GM06990 (cell line): ENCODE results near the gene CYSRT1.

Source experiments
- DNase-seq: peaks from one replicate; pipeline ENCODE4 v3.0.0-alpha.2; 2011; ENCODE audit not compliant: insufficient read length; ENCODE audit errors: extremely low read depth
- H3K27me3 ChIP-seq: replicated peaks from 2 replicates; pipeline ENCODE4 v1.6.0; 2011; ENCODE audit warnings: low read length; ENCODE audit not compliant: control insufficient read depth, insufficient read depth
- H3K36me3 ChIP-seq: 2 replicates; pipeline ENCODE4 v1.5.1; 2011; ENCODE audit warnings: low read length; ENCODE audit not compliant: control insufficient read depth, insufficient read depth
- H3K4me3 ChIP-seq: replicated peaks from 2 replicates; pipeline ENCODE4 v1.5.1; 2011; ENCODE audit warnings: low read depth, mild to moderate bottlenecking, control low read depth, low read length
- TF ChIP-seq, protein P1 (sequence below): IDR thresholded peaks from 2 replicates; pipeline ENCODE4 v1.5.1; 2011; ENCODE audit warnings: low read length, control low read depth, mild to moderate bottlenecking, inconsistent platforms; ENCODE audit not compliant: insufficient read depth, poor library complexity, severe bottlenecking

Gene CYSRT1

DNA sequence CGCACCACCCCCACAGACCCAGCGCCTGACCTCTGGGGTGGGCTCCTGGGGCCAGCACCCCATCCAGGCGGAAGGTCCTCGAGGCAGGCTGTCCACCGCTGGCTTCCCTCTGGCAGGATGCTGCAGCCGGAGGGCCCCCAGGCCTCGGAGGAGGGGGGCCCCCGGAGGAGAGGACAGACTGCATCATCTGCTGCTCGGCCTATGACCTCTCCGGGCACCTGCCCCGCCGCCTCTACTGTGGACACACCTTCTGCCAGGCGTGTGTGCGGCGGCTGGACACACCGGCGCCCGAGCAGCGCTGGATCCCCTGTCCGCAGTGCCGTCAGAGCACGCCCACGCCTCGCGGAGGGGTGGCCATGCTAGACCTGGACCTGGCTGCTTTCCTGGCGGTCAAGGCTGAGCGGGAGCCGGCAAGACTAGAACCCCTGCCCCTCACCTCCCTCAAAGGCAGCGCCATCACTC lies 3.6 kb downstream of the CYSRT1 start:
- no peak overlapping the region for H3K4me3 ChIP-seq
- TF ChIP-seq, protein P1, sequence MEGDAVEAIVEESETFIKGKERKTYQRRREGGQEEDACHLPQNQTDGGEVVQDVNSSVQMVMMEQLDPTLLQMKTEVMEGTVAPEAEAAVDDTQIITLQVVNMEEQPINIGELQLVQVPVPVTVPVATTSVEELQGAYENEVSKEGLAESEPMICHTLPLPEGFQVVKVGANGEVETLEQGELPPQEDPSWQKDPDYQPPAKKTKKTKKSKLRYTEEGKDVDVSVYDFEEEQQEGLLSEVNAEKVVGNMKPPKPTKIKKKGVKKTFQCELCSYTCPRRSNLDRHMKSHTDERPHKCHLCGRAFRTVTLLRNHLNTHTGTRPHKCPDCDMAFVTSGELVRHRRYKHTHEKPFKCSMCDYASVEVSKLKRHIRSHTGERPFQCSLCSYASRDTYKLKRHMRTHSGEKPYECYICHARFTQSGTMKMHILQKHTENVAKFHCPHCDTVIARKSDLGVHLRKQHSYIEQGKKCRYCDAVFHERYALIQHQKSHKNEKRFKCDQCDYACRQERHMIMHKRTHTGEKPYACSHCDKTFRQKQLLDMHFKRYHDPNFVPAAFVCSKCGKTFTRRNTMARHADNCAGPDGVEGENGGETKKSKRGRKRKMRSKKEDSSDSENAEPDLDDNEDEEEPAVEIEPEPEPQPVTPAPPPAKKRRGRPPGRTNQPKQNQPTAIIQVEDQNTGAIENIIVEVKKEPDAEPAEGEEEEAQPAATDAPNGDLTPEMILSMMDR = no peak
- H3K36me3 ChIP-seq = no peaks in the 10 kb centered on the region
- no peaks in the 10 kb centered on the region; the same call in 1 of the 2 replicates for H3K27me3 ChIP-seq
- DNase-seq = no peak

GRCh38 chr9:137228968-137229896 lies 4.3 kb downstream of the CYSRT1 start:
- Histone ChIP-seq H3K36me3 (no peaks in the 10 kb centered on the region), H3K4me3 (no peak overlapping the region), H3K27me3 (no peaks in the 10 kb centered on the region; the same call in 1 of the 2 replicates)
- TF ChIP-seq, protein P1 = no peak
- DNase-seq = no peak

GRCh38 chr9:137229903-137230704 lies 5.1 kb downstream of the CYSRT1 start:
- H3K4me3 ChIP-seq = no peak overlapping the region
- H3K27me3 ChIP-seq = no peaks in the 10 kb centered on the region; the same call in 1 of the 2 replicates
- DNase-seq = no peak
- TF ChIP-seq, protein P1 = no peak
- H3K36me3 ChIP-seq = no peaks in the 10 kb centered on the region

DNA sequence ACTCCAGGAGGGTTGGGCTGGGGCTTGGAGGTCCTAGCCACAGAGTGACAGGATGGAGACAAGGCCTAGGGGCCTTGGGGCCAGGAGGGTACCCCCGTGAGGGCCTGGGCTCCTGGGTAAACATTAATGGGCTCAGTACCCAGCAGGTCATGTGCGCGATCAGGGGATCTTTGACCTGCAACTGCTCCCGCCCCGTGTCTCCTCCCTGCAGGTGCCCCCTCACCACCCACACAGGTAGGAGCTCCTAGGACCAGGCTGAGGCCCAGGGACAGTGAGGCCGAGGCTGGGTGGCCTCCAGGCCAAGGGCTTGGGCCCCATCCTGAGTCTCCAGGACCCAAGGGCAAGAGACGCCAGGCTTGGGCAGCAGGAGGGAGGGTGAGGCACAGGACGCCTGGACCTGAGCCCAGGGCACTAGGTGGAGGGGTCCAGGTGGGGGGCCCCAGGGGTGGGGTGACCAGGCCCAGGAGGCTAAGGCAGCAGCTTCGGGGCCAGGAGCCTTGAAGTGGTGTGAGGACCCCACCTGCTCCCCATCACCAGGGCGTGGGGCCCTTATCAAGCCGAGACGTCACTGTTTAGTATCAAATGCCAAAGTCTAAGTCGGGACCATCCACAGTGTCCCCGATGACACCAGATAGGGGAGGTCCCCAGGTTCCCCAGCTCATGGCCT lies 5.9 kb downstream of the CYSRT1 start, which contains the start of gene SLC34A3:
TSS of gene SLC34A3 (plus strand) at position 197 of the 667 bp plus-strand sequence. CDS start 802 bp downstream, outside the sequence.
- no peaks in the 10 kb centered on the region; the same call in 1 of the 2 replicates for H3K27me3 ChIP-seq
- H3K4me3 ChIP-seq = no peak within 1 kb of the TSS
- no peak for DNase-seq
- no peaks in the 10 kb centered on the region for H3K36me3 ChIP-seq
- TF ChIP-seq, protein P1 = no peak

GRCh38 chr9:137231372-137232039 lies 6.5 kb downstream of the CYSRT1 start:
- Histone ChIP-seq H3K4me3 (no peak overlapping the region), H3K27me3 (no peaks in the 10 kb centered on the region; the same call in 1 of the 2 replicates), H3K36me3 (no peaks in the 10 kb centered on the region)
- TF ChIP-seq, protein P1 = no peak
- DNase-seq = no peak
